ENCODE data around the gene TMEM217.

The TMEM217 gene

GRCh38 chr6:37279366-37280134, 21.6 kb upstream of the TMEM217 start:
- DNase-seq: no peak

- DNase-seq: no peak
Measured at GRCh38 chr6:37277001-37277409, 19.1 kb upstream of the TMEM217 start.

GRCh38 chr6:37275350-37275749, 17.4 kb upstream of the TMEM217 start:
- no peak for DNase-seq

- DNase-seq: no peak
Measured at GRCh38 chr6:37273690-37274089, 15.7 kb upstream of the TMEM217 start.

- DNase-seq: no peak
Measured at GRCh38 chr6:37272834-37273566, 15.1 kb upstream of the TMEM217 start.

- DNase-seq: no peak
Measured at GRCh38 chr6:37269105-37269504, 11.2 kb upstream of the TMEM217 start.

GRCh38 chr6:37265860-37266259, 7.9 kb upstream of the TMEM217 start:
- no peak for DNase-seq

- DNase-seq: no peak
Measured at GRCh38 chr6:37265001-37265400, 7.1 kb upstream of the TMEM217 start.

- no peak for DNase-seq
Measured at GRCh38 chr6:37262446-37263026, 4.6 kb upstream of the TMEM217 start.

GRCh38 chr6:37261198-37261597, 3.3 kb upstream of the TMEM217 start:
- no peak for DNase-seq

GRCh38 chr6:37260444-37260843, 2.5 kb upstream of the TMEM217 start:
- no peak for DNase-seq

GRCh38 chr6:37260040-37260439, 2.1 kb upstream of the TMEM217 start:
- no peak for DNase-seq

- no peak for DNase-seq
Measured at GRCh38 chr6:37259191-37259590, 1.2 kb upstream of the TMEM217 start.

GRCh38 chr6:37258405-37259105, 611 bp upstream of the TMEM217 start:
- DNase-seq: no peak

- DNase-seq: no peak
Measured at GRCh38 chr6:37257320-37257633, 667 bp downstream of the TMEM217 start.

- no peak for DNase-seq
Measured at GRCh38 chr6:37256692-37257319, 1.1 kb downstream of the TMEM217 start.

- no peak for DNase-seq
Measured at GRCh38 chr6:37254881-37255280, 3.1 kb downstream of the TMEM217 start.

GRCh38 chr6:37253486-37254007, 4.4 kb downstream of the TMEM217 start:
- DNase-seq: no peak

GRCh38 chr6:37251211-37251780, 6.6 kb downstream of the TMEM217 start:
- no peak for DNase-seq

- DNase-seq: no peak
Measured at GRCh38 chr6:37244430-37245310, 13.3 kb downstream of the TMEM217 start.

GRCh38 chr6:37243816-37244370, 14.1 kb downstream of the TMEM217 start:
- no peak for DNase-seq

Data from stimulated activated CD4-positive, alpha-beta T cell treated with anti-CD3 and anti-CD28 coated beads, Interleukin-12 subunit alpha, Interleukin-12 subunit beta, amount 100 ng/mL, for 4 hours (primary cell).